NB4 (cell line): ENCODE measurements around the gene EPB41L4A.

Experiments
- CTCF ChIP-seq: IDR thresholded peaks from one replicate; pipeline ENCODE4 v1.5.1; 2012; ENCODE audit warnings: low read depth, low read length
- MAX ChIP-seq: IDR thresholded peaks from 2 replicates; pipeline ENCODE4 v1.6.1; 2011; ENCODE audit warnings: low read depth, low read length
- MYC ChIP-seq: IDR thresholded peaks from 2 replicates; pipeline ENCODE4 v1.6.1; 2011; ENCODE audit warnings: low read depth, low read length
- POLR2A ChIP-seq: IDR thresholded peaks from 2 replicates; pipeline ENCODE4 v1.6.1; 2011; ENCODE audit warnings: mild to moderate bottlenecking; ENCODE audit not compliant: insufficient read length; ENCODE audit errors: extremely low read depth

GRCh38 chr5:112440031-112440430 is 21.0 kb upstream of the EPB41L4A start:
- TF ChIP-seq POLR2A = no peak
- TF ChIP-seq CTCF = no peak
- no peak for TF ChIP-seq MAX
- no peak for TF ChIP-seq MYC
